Keratinocyte (primary cell): ENCODE measurements around the gene CSNK1D. TPM values are rescaled to one million over a fixed set of nuclear protein-coding genes. Genes with fewer than 3 reads are reported as not detected.

Experiments used
- DNase-seq: peaks from one replicate; pipeline ENCODE4 v3.0.0-alpha.2; 2011; ENCODE audit warnings: low read depth, missing footprints, low spot score
- FAIRE-seq: peaks from 2 replicates; lab custom pipeline; 2011; peaks lifted over from hg19 to GRCh38; lab: Jason Lieb, UNC
- H2AFZ ChIP-seq: 2 replicates; pipeline ENCODE4 v1.6.0; 2012; ENCODE audit warnings: low read length, control low read depth, inconsistent platforms; ENCODE audit not compliant: control insufficient read depth
- H3K27ac ChIP-seq: 2 replicates; pipeline ENCODE4 v1.5.1; 2011; ENCODE audit warnings: low read length; ENCODE audit not compliant: control insufficient read depth, insufficient read depth
- H3K27me3 ChIP-seq: 3 replicates; pipeline ENCODE4 v1.6.0; 2011; ENCODE audit warnings: low read length; ENCODE audit not compliant: control insufficient read depth, insufficient read depth; ENCODE audit errors: extremely low read depth
- H3K36me3 ChIP-seq, 2 experiments: 2 replicates in 1 of 2; 3 replicates in 1 of 2; pipeline ENCODE4 v1.5.1; 2011; ENCODE audit warnings: low read length in 2 of 2, mild to moderate bottlenecking in 1 of 2; ENCODE audit not compliant: control insufficient read depth in 2 of 2, insufficient read depth in 2 of 2; ENCODE audit errors: extremely low read depth in 1 of 2
- H3K4me1 ChIP-seq: 3 replicates; pipeline ENCODE4 v1.5.1; 2011; ENCODE audit warnings: low read length; ENCODE audit not compliant: control insufficient read depth, insufficient read depth; ENCODE audit errors: extremely low read depth
- H3K4me2 ChIP-seq: 3 replicates; pipeline ENCODE4 v1.6.0; 2011; ENCODE audit warnings: low read depth, low read length; ENCODE audit not compliant: control insufficient read depth, insufficient read depth; ENCODE audit errors: extremely low read depth
- H3K4me3 ChIP-seq, 3 experiments: fragments of 200-600 bp in 1 of 3; sonication (generic) in 1 of 3; 2 replicates in 2 of 3; 3 replicates in 1 of 3; pipeline ENCODE4 v1.5.1; 2011 to 2016; ENCODE audit warnings: low read length in 3 of 3, mild to moderate bottlenecking in 3 of 3, control low read depth in 2 of 3, inconsistent platforms in 1 of 3, low read depth in 1 of 3, mixed read lengths in 1 of 3, mixed run types in 1 of 3, moderate library complexity in 1 of 3; ENCODE audit not compliant: control insufficient read depth in 2 of 3, insufficient read depth in 2 of 3; ENCODE audit errors: extremely low read depth in 1 of 3
- H3K79me2 ChIP-seq: 2 replicates; pipeline ENCODE4 v1.6.0; 2012; ENCODE audit warnings: low read length; ENCODE audit not compliant: control insufficient read depth, insufficient read depth
- H3K9ac ChIP-seq: 3 replicates; pipeline ENCODE4 v1.6.0; 2011; ENCODE audit warnings: low read length; ENCODE audit not compliant: control insufficient read depth, insufficient read depth; ENCODE audit errors: extremely low read depth
- H3K9me1 ChIP-seq: 3 replicates; pipeline ENCODE4 v1.6.0; 2011; ENCODE audit warnings: low read length; ENCODE audit not compliant: control insufficient read depth, insufficient read depth; ENCODE audit errors: extremely low read depth
- H3K9me3 ChIP-seq: 2 replicates; pipeline ENCODE4 v1.5.1; 2012; ENCODE audit warnings: low read depth, low read length; ENCODE audit not compliant: control insufficient read depth
- H4K20me1 ChIP-seq: 3 replicates; pipeline ENCODE4 v1.6.0; 2011; ENCODE audit warnings: low read length; ENCODE audit not compliant: control insufficient read depth, insufficient read depth; ENCODE audit errors: extremely low read depth
- EZH2 ChIP-seq: IDR thresholded peaks from one replicate; pipeline ENCODE4 v1.6.1; 2012; ENCODE audit warnings: inconsistent platforms, mild to moderate bottlenecking, low read length, moderate library complexity
- dilution Hi-C: fragments of 300-500 bp; cut with MboI; formaldehyde crosslinking; loops from one replicate; pipeline ENCODE4 v1.7.0; 2020; ENCODE audit warnings: low sequenced_read_pairs; ENCODE audit not compliant: extremely low pct_ligation_motif_present
- polyA plus RNA-seq, 5 experiments: library from polyadenylated mRNA; depleted of rRNA in 3 of 5; stranded (reverse) in 3 of 5; stranded (forward) in 1 of 5; unstranded in 1 of 5; fragments of >200 nt; gene quantifications; 1 replicate in 1 of 5; 2 replicates in 3 of 5; 3 replicates in 1 of 5; pipeline versions ENCODE4 v1.2.1 to v1.2.3, GENCODE V29; 2011 to 2012; ENCODE audit warnings: missing spikeins in 2 of 5, low read depth in 1 of 5, low replicate concordance in 1 of 5
- TF ChIP-seq, protein P1 (sequence below), 3 experiments: IDR thresholded peaks in 1 of 3; conservative IDR thresholded peaks in 1 of 3; optimal IDR thresholded peaks in 1 of 3; 2 replicates in 2 of 3; 3 replicates in 1 of 3; pipeline versions ENCODE3 to v1.5.1; 2011; ENCODE audit warnings: low read length in 3 of 3, mild to moderate bottlenecking in 3 of 3, moderate library complexity in 2 of 3, control low read depth in 1 of 3, inconsistent platforms in 1 of 3; ENCODE audit not compliant: insufficient read depth in 2 of 3; ENCODE audit errors: extremely low read depth in 1 of 3

The CSNK1D gene
- polyA plus RNA-seq, 1 donor (not counting 4 experiments of a cell fraction or from before 2014, with no cell fraction given): 86.0 TPM

- Histone ChIP-seq H2AFZ (no peak overlapping the region), H3K4me1 (peaks cover 60% of the 10 kb centered on the region), H4K20me1 (peaks cover 28% of the 10 kb centered on the region), H3K9me1 (peaks cover 6% of the 10 kb centered on the region), H3K27me3 (no peaks in the 10 kb centered on the region), H3K9me3 (no peaks in the 10 kb centered on the region), H3K79me2 (peaks cover 29% of the 10 kb centered on the region), H3K9ac (no peak overlapping the region), H3K27ac (no peak overlapping the region), H3K4me2 (no peak overlapping the region), H3K4me3 (no peak overlapping the region), H3K36me3 (peaks cover 42 to 63% of the 10 kb centered on the region in 2 experiments)
- no peak for FAIRE-seq
- dilution Hi-C loops: no loop called here
- TF ChIP-seq, protein P1, sequence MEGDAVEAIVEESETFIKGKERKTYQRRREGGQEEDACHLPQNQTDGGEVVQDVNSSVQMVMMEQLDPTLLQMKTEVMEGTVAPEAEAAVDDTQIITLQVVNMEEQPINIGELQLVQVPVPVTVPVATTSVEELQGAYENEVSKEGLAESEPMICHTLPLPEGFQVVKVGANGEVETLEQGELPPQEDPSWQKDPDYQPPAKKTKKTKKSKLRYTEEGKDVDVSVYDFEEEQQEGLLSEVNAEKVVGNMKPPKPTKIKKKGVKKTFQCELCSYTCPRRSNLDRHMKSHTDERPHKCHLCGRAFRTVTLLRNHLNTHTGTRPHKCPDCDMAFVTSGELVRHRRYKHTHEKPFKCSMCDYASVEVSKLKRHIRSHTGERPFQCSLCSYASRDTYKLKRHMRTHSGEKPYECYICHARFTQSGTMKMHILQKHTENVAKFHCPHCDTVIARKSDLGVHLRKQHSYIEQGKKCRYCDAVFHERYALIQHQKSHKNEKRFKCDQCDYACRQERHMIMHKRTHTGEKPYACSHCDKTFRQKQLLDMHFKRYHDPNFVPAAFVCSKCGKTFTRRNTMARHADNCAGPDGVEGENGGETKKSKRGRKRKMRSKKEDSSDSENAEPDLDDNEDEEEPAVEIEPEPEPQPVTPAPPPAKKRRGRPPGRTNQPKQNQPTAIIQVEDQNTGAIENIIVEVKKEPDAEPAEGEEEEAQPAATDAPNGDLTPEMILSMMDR (optimal IDR thresholded peaks at IDR 0.05 in 1 of 3, IDR thresholded peaks at IDR 0.05 in 1 of 3, conservative IDR thresholded peaks at IDR 0.05 in 1 of 3; ENCODE audit: extremely low read depth in 1 of 3, insufficient read depth in 2 of 3, low read length in 3 of 3): no peak
- no peak for TF ChIP-seq EZH2
- DNase-seq: no peak
Measured at GRCh38 chr17:82242977-82243647, 30.4 kb downstream of the CSNK1D start.

DNA sequence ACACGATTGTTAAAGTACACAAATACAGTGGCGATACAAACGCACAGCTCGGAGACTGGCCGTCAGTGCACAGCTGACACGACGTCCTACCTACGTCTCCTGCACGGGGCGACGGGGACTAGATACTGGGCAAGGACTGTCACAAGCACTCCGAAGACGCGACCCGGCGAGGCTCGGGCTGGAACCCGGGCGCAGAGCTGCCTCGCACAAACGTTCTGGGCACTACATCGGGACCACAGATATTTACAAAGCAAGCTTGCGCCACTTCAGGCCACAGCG is 30.9 kb downstream of the CSNK1D start:
- no peak for TF ChIP-seq EZH2
- TF ChIP-seq, protein P1 (optimal IDR thresholded peaks at IDR 0.05 in 1 of 3, IDR thresholded peaks at IDR 0.05 in 1 of 3, conservative IDR thresholded peaks at IDR 0.05 in 1 of 3; ENCODE audit: extremely low read depth in 1 of 3, insufficient read depth in 2 of 3, low read length in 3 of 3): no peak
- DNase-seq: no peak
- Histone ChIP-seq H4K20me1 (peaks cover 23% of the 10 kb centered on the region), H3K4me3 (no peak overlapping the region), H3K9ac (no peak overlapping the region), H3K4me2 (no peak overlapping the region), H3K36me3 (peaks cover 41 to 58% of the 10 kb centered on the region in 2 experiments), H3K79me2 (peaks cover 28% of the 10 kb centered on the region), H3K9me3 (no peaks in the 10 kb centered on the region), H2AFZ (no peak overlapping the region), H3K27ac (no peak overlapping the region), H3K9me1 (peaks cover 6% of the 10 kb centered on the region), H3K4me1 (peaks cover 60% of the 10 kb centered on the region), H3K27me3 (no peaks in the 10 kb centered on the region)
- dilution Hi-C loops: no loop called here
- no peak for FAIRE-seq
